ENCODE data around the gene BABAM2.

The BABAM2 gene

GRCh38 chr2:27911458-27912210, 21.1 kb downstream of the BABAM2 start:
- no peak overlapping the region for H3K9ac ChIP-seq (ENCODE audit: low read length)
- H3K36me3 ChIP-seq (ENCODE audit: control insufficient read depth, insufficient read depth, low read length) = no peaks in the 10 kb centered on the region
- H3K4me1 ChIP-seq (ENCODE audit: control insufficient read depth, insufficient read depth, low read length) = peaks cover 4% of the 10 kb centered on the region; the same call in 1 of the 2 replicates
- H3K27ac ChIP-seq (ENCODE audit: low read depth, low read length) = no peak overlapping the region
- H3K9me3 ChIP-seq (ENCODE audit: control insufficient read depth, insufficient read depth, low read depth, low read length) = no peaks in the 10 kb centered on the region
- H3K27me3 ChIP-seq (ENCODE audit: control insufficient read depth, insufficient read depth, low read length) = no peaks in the 10 kb centered on the region
- no peak overlapping the region for H3K4me3 ChIP-seq (ENCODE audit: low read depth, low read length)

GRCh38 chr2:27912512-27912911, 22.0 kb downstream of the BABAM2 start:
- H3K9me3 ChIP-seq (ENCODE audit: control insufficient read depth, insufficient read depth, low read depth, low read length) = no peaks in the 10 kb centered on the region
- H3K36me3 ChIP-seq (ENCODE audit: control insufficient read depth, insufficient read depth, low read length) = no peaks in the 10 kb centered on the region
- H3K4me3 ChIP-seq (ENCODE audit: low read depth, low read length) = no peak overlapping the region
- peaks cover 5% of the 10 kb centered on the region; the same call in 1 of the 2 replicates for H3K4me1 ChIP-seq (ENCODE audit: control insufficient read depth, insufficient read depth, low read length)
- no peaks in the 10 kb centered on the region for H3K27me3 ChIP-seq (ENCODE audit: control insufficient read depth, insufficient read depth, low read length)
- no peak overlapping the region for H3K27ac ChIP-seq (ENCODE audit: low read depth, low read length)
- H3K9ac ChIP-seq (ENCODE audit: low read length) = no peak overlapping the region

- Histone ChIP-seq H3K4me1 (ENCODE audit: control insufficient read depth, insufficient read depth, low read length) (peaks cover 5% of the 10 kb centered on the region; the same call in 1 of the 2 replicates), H3K27ac (ENCODE audit: low read depth, low read length) (no peak overlapping the region), H3K9me3 (ENCODE audit: control insufficient read depth, insufficient read depth, low read depth, low read length) (no peaks in the 10 kb centered on the region), H3K4me3 (ENCODE audit: low read depth, low read length) (no peak overlapping the region), H3K9ac (ENCODE audit: low read length) (no peak overlapping the region), H3K36me3 (ENCODE audit: control insufficient read depth, insufficient read depth, low read length) (no peaks in the 10 kb centered on the region), H3K27me3 (ENCODE audit: control insufficient read depth, insufficient read depth, low read length) (no peaks in the 10 kb centered on the region)
These were observed 23.7 kb downstream of the BABAM2 start for GRCh38 chr2:27914041-27914804.

- Histone ChIP-seq H3K4me1 (ENCODE audit: control insufficient read depth, insufficient read depth, low read length) (peaks cover 5% of the 10 kb centered on the region; the same call in 1 of the 2 replicates), H3K27me3 (ENCODE audit: control insufficient read depth, insufficient read depth, low read length) (no peaks in the 10 kb centered on the region), H3K9me3 (ENCODE audit: control insufficient read depth, insufficient read depth, low read depth, low read length) (no peaks in the 10 kb centered on the region), H3K4me3 (ENCODE audit: low read depth, low read length) (no peak overlapping the region), H3K36me3 (ENCODE audit: control insufficient read depth, insufficient read depth, low read length) (no peaks in the 10 kb centered on the region), H3K27ac (ENCODE audit: low read depth, low read length) (no peak overlapping the region), H3K9ac (ENCODE audit: low read length) (no peak overlapping the region)
These were observed 24.3 kb downstream of the BABAM2 start for GRCh38 chr2:27914805-27915175.

- no peak overlapping the region for H3K9ac ChIP-seq (ENCODE audit: low read length)
- no peak overlapping the region for H3K27ac ChIP-seq (ENCODE audit: low read depth, low read length)
- no peaks in the 10 kb centered on the region for H3K9me3 ChIP-seq (ENCODE audit: control insufficient read depth, insufficient read depth, low read depth, low read length)
- no peaks in the 10 kb centered on the region for H3K27me3 ChIP-seq (ENCODE audit: control insufficient read depth, insufficient read depth, low read length)
- no peak overlapping the region for H3K4me3 ChIP-seq (ENCODE audit: low read depth, low read length)
- H3K4me1 ChIP-seq (ENCODE audit: control insufficient read depth, insufficient read depth, low read length) = peaks cover 5% of the 10 kb centered on the region; the same call in 1 of the 2 replicates
- H3K36me3 ChIP-seq (ENCODE audit: control insufficient read depth, insufficient read depth, low read length) = no peaks in the 10 kb centered on the region
These were observed 24.7 kb downstream of the BABAM2 start for GRCh38 chr2:27915191-27915590.

- Histone ChIP-seq H3K9ac (ENCODE audit: low read length) (no peak overlapping the region), H3K4me1 (ENCODE audit: control insufficient read depth, insufficient read depth, low read length) (peaks cover 5% of the 10 kb centered on the region; the same call in 1 of the 2 replicates), H3K36me3 (ENCODE audit: control insufficient read depth, insufficient read depth, low read length) (no peaks in the 10 kb centered on the region), H3K9me3 (ENCODE audit: control insufficient read depth, insufficient read depth, low read depth, low read length) (no peaks in the 10 kb centered on the region), H3K27me3 (ENCODE audit: control insufficient read depth, insufficient read depth, low read length) (no peaks in the 10 kb centered on the region), H3K27ac (ENCODE audit: low read depth, low read length) (no peak overlapping the region), H3K4me3 (ENCODE audit: low read depth, low read length) (no peak overlapping the region)
These were observed 25.3 kb downstream of the BABAM2 start for GRCh38 chr2:27915874-27916273.

GRCh38 chr2:27916293-27916995, 25.9 kb downstream of the BABAM2 start:
- H3K9me3 ChIP-seq (ENCODE audit: control insufficient read depth, insufficient read depth, low read depth, low read length) = no peaks in the 10 kb centered on the region
- H3K4me3 ChIP-seq (ENCODE audit: low read depth, low read length) = no peak overlapping the region
- H3K27ac ChIP-seq (ENCODE audit: low read depth, low read length) = no peak overlapping the region
- H3K36me3 ChIP-seq (ENCODE audit: control insufficient read depth, insufficient read depth, low read length) = no peaks in the 10 kb centered on the region
- peaks cover 5% of the 10 kb centered on the region; the same call in 1 of the 2 replicates for H3K4me1 ChIP-seq (ENCODE audit: control insufficient read depth, insufficient read depth, low read length)
- no peaks in the 10 kb centered on the region for H3K27me3 ChIP-seq (ENCODE audit: control insufficient read depth, insufficient read depth, low read length)
- no peak overlapping the region for H3K9ac ChIP-seq (ENCODE audit: low read length)

- H3K27me3 ChIP-seq (ENCODE audit: control insufficient read depth, insufficient read depth, low read length) = no peaks in the 10 kb centered on the region
- no peak overlapping the region for H3K4me3 ChIP-seq (ENCODE audit: low read depth, low read length)
- no peaks in the 10 kb centered on the region for H3K9me3 ChIP-seq (ENCODE audit: control insufficient read depth, insufficient read depth, low read depth, low read length)
- no peak overlapping the region for H3K27ac ChIP-seq (ENCODE audit: low read depth, low read length)
- H3K36me3 ChIP-seq (ENCODE audit: control insufficient read depth, insufficient read depth, low read length) = no peaks in the 10 kb centered on the region
- H3K4me1 ChIP-seq (ENCODE audit: control insufficient read depth, insufficient read depth, low read length) = peaks cover 5% of the 10 kb centered on the region; the same call in 1 of the 2 replicates
- no peak overlapping the region for H3K9ac ChIP-seq (ENCODE audit: low read length)
These were observed 29.8 kb downstream of the BABAM2 start for GRCh38 chr2:27920148-27920885.

- Histone ChIP-seq H3K27me3 (ENCODE audit: control insufficient read depth, insufficient read depth, low read length) (no peaks in the 10 kb centered on the region), H3K9me3 (ENCODE audit: control insufficient read depth, insufficient read depth, low read depth, low read length) (no peaks in the 10 kb centered on the region), H3K27ac (ENCODE audit: low read depth, low read length) (no peak overlapping the region), H3K36me3 (ENCODE audit: control insufficient read depth, insufficient read depth, low read length) (no peaks in the 10 kb centered on the region), H3K9ac (ENCODE audit: low read length) (no peak overlapping the region), H3K4me1 (ENCODE audit: control insufficient read depth, insufficient read depth, low read length) (peaks cover 3% of the 10 kb centered on the region; the same call in 1 of the 2 replicates), H3K4me3 (ENCODE audit: low read depth, low read length) (no peak overlapping the region)
These were observed 30.9 kb downstream of the BABAM2 start for GRCh38 chr2:27921424-27921823.

GRCh38 chr2:27921880-27922547, 31.5 kb downstream of the BABAM2 start:
- Histone ChIP-seq H3K4me3 (ENCODE audit: low read depth, low read length) (no peak overlapping the region), H3K9ac (ENCODE audit: low read length) (no peak overlapping the region), H3K36me3 (ENCODE audit: control insufficient read depth, insufficient read depth, low read length) (no peaks in the 10 kb centered on the region), H3K27ac (ENCODE audit: low read depth, low read length) (no peak overlapping the region), H3K4me1 (ENCODE audit: control insufficient read depth, insufficient read depth, low read length) (no peaks in the 10 kb centered on the region), H3K9me3 (ENCODE audit: control insufficient read depth, insufficient read depth, low read depth, low read length) (no peaks in the 10 kb centered on the region), H3K27me3 (ENCODE audit: control insufficient read depth, insufficient read depth, low read length) (no peaks in the 10 kb centered on the region)

Data from HUES6 (cell line).